ENCODE measurements around the gene GFOD1.

DNA sequence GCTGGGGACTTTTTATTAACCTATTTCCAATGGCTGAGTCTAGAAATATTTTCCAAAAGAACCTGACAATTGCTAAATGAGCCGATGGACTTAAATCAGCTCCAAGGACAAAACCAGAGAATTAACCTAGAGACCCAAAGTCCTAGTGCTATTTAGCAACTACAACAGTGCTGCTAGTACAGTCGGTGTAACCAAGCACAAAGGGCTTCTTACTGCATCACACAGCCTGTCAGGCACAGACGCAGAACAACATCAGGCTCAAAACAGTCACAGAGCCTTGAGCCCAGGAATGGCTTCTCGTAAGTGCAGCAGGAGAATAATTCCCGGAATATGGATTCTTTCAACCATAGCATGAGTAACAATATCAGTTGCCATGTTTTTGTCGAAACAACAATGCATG, 70.0 kb downstream of the GFOD1 start:
- TF ChIP-seq, protein P1, sequence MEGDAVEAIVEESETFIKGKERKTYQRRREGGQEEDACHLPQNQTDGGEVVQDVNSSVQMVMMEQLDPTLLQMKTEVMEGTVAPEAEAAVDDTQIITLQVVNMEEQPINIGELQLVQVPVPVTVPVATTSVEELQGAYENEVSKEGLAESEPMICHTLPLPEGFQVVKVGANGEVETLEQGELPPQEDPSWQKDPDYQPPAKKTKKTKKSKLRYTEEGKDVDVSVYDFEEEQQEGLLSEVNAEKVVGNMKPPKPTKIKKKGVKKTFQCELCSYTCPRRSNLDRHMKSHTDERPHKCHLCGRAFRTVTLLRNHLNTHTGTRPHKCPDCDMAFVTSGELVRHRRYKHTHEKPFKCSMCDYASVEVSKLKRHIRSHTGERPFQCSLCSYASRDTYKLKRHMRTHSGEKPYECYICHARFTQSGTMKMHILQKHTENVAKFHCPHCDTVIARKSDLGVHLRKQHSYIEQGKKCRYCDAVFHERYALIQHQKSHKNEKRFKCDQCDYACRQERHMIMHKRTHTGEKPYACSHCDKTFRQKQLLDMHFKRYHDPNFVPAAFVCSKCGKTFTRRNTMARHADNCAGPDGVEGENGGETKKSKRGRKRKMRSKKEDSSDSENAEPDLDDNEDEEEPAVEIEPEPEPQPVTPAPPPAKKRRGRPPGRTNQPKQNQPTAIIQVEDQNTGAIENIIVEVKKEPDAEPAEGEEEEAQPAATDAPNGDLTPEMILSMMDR (IDR thresholded peaks at IDR 0.05) = no peak
- TF ChIP-seq POLR2A (IDR thresholded peaks at IDR 0.05) (no peak), EP300 (IDR thresholded peaks at IDR 0.05) (no peak)

Data from sigmoid colon (tissue), 4 donors.